GM19025 (cell line): ENCODE measurements around the gene TMEM269.
"Not testable (repeated sequence)": the region's sequence is repeated elsewhere in the genome, so short reads cannot be mapped to it uniquely, and the experiment has no call there.

Experiments used
- ATAC-seq: cut with Tn5 transposase; IDR thresholded peaks from one replicate; pipeline ENCODE4 v1.9.1; 2021; ENCODE audit warnings: mild to moderate bottlenecking, low read depth, moderate library complexity; ENCODE audit not compliant: unreplicated experiment

Gene TMEM269

DNA sequence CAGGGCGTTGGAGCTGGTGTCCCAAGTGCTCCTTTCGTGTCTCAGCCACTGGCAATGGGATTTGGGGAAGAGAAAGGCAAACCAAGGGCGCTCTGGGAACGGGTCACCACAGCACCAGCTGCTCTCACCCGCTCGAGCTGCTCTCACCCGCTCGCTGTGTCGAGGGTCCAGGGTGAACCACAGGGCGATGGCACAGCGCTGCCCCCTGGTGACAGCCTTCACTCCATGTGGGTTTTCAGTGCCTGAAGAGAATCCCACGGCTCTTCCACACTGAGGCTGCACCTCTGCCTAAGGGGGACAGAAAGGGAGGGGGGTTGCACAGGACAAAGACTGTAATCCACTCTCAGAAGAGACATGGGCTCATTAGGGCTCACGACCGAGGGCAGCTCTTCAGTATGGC lies 37.7 kb upstream of the TMEM269 start:
- ATAC-seq, result no peak

DNA sequence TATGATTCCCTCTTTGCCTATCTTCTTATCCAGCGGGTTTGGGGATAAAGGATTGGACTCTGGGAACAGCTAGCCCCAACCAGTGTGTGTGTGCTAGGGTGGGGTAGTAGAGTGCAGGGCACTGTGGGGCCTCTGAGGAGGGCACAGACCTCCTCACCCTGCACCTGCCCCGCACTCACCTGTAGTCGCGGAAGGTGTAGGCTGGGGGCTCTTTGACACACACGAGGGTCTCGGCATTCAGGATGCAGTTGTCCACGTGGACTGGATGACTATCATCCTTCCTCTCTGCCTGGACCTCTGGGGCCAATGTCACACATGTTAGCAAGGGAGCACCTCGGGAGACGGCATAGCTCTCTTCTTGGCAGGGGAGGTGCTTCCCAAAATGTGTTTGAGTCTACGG lies 36.8 kb upstream of the TMEM269 start:
- ATAC-seq, result no peak

DNA sequence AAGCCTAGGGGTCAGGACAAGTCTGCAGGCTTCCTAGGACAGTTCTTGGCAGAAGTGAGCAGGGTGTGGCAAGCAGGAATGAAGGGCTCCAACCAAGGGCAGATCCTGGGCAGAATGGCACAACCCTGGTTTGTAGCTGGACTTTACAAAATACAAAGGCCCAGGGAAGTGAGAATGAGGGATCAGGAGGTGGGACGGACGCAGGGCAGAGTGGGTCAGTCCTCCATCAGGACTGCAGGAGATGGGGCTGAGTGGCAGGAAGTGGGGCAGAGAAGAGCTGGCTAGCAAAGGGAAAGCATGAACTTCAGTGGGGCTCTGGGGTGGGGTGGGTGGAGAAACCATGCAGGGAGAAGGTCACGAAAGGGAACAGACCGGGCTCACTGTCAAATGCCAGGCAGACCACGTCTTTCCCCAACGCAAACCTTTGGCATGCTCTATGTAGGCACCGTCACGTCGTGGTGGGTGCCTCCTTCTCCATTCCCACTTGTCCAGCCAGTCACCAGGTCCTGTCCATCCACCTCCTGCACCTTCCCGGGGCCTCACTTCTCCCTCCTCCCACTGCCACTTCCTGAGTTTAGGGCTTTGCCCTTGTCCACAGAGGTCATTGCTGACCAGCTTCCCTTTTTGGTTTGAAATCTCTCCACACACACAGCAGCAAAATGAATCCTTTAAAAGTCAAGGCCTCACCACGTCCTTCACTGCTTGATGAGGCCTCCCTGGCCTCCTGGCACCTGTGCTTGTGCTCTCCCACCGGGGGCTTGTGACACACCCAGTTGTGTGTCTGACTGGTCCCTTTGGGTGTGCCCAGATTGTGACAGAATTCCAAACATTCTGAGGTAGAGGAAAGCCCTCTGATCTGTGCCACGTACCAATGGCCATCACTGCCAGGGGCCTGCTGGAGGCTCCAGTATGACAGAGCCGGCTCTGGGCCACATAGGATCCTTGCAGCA lies 36.1 kb upstream of the TMEM269 start:
- ATAC-seq, result no peak

DNA sequence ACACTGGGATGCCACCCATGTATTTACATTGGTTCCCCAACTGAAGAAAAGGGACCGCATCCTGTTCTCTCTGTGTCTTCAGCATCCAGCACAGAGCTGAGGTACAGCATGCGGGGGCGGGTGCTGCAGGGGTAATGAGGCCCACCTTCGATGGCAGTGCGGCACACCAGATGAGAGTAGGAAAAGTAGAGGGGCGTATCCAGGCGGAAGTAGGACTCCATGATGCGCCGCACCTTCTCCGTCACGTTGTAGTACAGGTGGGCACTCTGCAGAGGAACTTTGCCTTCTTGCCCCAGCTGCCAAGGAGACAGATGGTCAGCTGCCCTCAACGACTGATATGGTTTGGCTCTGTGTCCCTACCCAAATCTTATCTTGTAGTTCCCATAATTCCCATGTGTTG lies 34.8 kb upstream of the TMEM269 start:
- no peak for ATAC-seq

DNA sequence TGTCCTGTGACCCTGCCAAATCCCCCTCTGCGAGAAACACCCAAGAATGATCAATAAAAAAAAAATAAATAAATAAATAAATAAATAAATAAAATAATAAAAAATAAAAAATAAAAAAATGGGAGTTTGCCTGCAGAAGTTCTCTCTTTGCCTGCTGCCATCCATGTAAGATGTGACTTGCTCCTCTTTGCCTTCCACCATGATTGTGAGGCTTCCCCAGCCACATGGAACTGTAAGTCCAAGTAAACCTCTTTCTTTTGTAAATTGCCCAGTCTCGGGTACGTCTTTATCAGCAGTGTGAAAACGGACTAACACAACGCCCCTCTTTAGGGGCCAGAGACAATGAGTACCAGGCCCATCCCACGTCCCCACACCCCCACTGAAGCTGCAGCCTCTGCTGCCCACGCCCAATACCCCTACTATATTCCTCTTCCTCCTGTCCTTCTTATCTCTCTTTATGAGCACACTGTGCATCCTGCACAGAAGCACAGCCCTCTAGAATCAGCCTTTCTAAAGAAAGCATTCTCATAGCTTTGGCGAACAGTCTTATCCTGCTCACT lies 33.2 kb upstream of the TMEM269 start:
- ATAC-seq, result not testable (repeated sequence)

DNA sequence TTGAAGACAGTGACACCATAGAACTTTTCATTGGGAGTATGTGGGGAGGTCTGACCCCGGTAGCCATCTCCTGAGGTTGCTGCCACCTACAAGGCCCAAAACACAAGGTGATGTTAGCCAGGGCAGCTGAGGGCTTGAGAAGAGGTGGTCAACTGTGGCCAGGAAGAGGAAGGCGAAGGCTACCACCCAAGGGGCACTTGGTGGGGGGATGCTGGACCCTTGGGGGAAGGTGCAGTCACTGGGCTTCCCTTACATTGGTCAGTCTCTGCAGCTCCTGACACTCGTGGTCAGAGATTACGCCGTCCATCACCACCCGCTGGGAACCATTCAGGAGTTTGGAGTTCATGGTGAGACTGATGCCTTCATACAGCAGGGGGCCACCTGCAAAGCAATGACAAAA lies 32.5 kb upstream of the TMEM269 start:
- ATAC-seq, result no peak

DNA sequence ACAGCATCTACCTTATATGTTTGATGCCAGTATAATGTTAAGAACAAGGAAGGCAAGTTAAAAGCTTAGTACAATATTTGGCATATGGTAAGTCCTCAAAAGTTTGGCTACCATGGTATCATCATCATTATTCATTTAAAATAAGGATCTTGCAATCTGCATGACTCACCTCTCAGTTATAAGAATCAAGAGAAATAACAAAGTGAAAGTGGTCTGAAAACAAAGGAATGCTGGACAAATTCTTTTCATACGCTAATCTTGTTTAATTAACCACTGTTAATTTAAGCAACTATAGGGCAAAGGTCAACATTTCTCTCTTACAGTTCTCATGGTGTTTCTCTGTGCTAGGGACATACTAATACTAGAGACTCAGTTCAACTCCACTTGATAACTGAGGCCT lies 31.7 kb upstream of the TMEM269 start:
- ATAC-seq, result no peak

DNA sequence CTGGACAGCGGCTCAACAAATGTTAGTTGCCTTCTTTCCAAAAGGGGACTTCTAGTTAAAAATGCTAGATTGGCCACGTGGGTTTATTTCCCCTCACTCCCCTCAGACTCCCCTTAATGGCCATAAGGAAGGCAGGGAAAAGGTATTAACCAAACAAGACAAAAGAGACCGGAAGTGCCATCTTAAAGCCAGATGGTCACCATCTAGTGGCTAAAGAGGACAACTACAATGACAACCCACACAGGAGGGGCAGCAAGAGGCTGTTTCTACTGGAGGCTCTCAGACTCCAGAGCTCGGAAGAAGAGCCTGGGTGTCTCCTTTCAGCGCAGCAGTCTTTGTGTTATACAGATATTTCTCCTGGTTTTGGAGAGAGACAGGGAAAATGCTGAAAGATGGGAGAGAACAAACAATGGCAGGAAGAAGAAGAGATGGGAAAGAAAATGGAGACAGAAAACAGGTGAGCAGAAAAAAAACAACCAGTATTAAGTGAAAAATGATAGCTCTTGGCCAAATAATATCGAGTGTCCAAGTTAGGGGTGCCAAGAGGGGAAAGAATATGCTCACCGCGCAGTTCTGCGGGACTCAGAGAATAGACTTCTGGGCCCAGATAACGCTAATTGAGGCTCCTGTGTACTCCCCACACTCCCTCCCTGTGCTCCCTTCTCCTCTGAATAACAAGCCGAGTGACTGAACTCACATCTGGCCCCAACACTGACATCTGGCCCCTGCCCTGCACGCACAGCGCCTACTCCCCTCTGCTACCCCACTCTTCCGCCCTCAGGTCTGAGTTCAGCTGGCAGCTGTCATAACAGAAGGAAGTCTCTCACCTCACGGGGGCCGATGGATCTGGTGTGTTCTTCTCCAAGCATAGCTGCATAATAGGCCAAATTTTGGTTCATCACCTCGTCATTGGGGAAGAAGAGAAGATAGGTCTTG lies 27.6 kb upstream of the TMEM269 start:
- no peak for ATAC-seq

DNA sequence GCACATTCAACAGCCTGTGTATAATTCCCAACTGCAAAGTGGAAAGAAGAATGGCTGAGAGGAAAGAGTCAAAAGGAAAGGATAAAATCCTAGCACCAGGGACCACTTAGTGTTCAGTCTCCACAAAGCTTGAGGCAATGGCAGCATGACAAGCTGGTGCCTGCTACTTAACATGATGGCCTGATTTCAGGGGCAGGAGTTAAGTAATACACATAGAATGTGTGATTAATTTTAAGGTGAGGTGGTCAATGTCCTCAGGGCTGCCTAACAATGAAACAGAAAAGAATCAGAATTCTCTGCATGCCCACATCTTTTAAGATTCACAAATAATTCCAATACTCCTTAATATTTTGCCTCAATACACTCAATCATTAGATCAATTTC lies 26.9 kb upstream of the TMEM269 start:
- no peak for ATAC-seq

DNA sequence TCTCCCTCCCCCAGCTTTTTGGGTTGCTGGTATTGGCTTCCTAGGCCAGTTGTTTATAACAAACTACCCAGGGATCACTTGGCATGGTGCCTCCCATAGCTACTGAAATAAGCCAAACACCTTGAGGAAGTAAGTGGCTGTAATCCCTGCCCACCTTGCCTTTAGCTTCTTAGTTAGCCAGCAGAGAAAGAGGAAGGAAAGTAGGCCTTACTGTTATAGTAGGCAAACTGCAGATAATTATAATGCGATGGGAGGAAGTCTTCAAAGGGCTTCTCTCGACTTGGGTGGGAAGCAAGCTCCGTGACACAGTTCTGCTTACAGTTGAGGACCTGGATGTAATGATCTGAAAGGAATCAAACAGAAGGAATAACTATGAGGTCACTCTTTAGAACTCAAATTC lies 26.1 kb upstream of the TMEM269 start:
- ATAC-seq, result no peak

DNA sequence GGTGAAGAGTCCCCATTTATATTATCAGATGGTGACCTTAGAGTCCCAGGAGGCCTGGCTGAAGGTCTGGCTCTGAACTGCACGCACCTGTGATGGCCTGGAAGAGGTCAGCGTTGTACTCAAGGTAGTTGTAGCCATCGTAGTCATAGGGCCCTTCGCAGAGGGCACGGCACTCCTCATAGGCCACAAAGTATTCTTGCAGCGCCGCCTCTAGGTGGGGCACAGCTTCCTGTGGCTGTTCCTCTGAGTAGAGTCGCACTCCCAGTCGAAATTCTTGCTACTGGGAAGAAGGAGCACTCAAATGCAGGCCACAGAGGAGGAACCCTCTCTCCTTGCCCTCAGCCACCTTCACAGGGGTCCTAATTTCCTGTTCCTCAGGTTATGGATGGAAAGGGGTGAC lies 25.7 kb upstream of the TMEM269 start:
- no peak for ATAC-seq

DNA sequence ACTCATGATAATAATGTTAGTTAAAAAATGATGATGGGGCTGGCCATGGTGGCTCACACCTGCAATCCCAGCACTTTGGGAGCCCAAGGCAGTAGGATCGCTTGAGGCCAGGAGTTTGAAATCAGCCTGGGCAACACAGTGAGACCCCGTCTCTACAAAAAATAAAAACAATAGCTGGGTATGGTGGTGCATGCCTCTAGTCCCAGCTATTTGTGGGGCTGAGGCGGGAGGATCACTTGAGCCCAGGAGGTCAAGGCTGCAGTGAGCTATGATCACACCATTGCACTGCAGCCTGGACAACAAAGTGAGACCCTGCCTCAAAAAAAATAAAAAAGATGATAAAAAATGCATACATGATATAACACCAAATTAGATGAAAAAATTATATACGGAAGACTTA lies 23.2 kb upstream of the TMEM269 start:
- no peak for ATAC-seq

DNA sequence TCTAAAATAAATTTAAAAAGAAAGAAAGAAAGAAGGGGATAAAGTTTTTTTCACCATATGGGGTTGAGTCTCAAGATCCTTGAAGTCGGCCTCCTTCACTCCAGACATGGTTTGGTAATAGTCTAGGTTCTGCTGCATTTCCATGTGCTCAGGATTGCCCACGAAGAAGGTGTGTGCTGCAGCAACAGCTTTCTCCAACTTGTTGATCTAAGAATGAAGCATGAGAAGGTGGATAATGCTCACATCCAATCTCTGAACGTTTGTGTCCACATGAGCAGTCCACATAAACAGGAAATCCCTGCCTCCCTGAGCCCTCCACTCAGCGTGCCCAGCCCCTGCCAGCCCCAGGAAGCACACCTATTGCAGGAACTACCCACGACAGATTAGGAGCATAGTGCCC lies 22.5 kb upstream of the TMEM269 start:
- ATAC-seq, result no peak

DNA sequence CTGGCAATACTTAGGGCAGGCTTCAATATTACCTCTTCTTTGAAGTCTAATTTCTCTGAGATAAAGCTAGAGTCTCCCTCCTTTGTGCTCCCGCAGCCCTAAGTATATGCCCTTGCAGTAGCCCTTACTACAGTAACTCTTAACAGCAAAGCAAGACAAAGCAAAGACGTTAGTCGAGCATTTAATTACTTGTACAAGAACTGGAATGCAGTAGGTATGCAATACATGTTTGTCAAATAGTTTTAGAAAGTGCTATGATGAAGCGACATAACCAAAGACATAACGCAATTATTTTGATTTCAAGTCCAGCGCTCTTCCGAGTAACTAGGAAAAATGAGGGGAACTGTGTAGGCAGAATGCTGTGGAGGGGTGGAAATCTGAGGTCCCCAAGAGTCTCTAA lies 19.5 kb upstream of the TMEM269 start:
- ATAC-seq, result no peak

DNA sequence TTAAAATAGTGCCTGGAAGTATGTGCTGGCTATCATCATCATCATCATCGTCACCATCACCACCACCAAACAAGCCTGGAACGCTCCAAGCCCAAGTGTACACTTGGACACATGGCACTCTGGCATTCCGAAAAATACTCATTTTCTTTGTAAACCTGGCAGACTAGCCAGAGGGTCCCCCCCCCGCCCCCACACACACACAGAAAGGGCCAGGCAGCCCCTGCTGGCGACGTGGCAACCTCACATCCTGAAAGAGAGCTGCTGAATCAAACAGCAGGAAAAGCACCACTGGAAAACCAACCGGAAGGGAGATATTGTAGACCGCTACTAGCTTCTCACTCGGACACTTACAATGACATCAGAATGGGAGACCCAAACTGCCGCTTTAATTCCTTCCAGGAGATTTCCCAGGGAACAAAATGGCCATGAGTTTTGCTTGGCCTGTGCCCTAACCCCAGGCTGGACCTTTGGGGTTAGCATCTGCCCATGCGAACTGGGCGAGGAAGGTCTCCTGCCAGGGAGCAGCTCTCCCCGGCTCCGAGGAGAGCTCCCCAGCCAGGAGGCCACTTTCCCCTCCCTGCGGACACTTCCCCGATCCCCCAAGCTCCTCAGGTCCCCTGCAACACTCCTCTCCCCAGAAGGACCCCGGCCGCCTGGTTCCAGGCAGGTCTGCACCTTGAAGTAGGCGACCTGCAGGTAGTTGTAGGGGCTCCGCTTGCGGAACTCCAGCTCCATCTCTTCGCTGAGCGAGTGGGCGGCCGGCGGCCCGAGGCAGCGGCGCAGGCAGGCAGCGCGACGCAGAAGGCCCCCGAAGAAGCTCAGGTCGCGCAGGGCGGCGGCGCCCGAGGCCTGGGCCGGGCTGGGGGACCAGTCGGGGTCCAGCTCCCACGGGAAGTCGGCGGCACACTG lies 18.7 kb upstream of the TMEM269 start:
- ATAC-seq, result peak; percentile 16

DNA sequence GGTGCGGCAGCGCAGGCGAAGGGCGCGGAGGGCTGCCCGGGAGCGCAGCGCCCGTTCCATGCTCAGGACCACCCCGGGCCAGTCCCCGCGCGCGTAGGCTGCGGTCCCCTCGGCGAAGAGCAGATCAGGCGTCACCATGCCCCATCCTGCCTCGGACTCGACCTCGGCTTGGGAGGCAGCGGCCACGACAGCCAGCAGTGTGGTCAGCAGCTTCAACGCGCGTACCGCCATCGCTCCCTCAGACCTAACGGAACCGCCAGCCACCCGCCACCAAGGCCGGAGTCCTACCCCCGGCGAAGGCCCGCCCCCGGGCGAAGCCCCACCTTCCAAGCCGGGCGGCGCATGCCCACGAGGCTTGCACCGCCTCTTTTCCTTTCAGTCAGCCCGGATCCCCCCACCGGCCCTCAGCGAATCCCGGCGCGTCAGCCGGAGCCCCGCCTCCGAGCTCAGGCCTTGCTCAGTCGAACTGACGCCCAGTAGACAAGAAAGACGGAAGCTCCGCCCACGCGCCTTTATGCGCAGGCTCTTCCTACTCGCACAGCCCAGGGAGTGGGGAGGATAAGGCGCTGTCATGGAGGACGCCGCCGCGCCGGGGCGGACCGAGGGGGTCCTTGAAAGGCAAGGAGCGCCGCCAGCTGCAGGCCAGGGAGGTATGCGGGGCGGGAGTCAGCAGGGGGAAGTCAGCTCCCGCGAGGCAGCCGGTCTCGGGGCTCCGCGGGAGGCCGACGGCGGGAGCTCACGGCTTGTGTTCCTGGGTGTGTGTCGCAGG lies 17.9 kb upstream of the TMEM269 start, which contains the start of the genes C1orf50 and P3H1:
C1orf50 (plus strand) TSS at position 509 of the 769 bp plus-strand sequence; CDS start at position 572, 63 bp downstream.
P3H1 (minus strand) TSS at position 288 of the 769 bp plus-strand sequence; CDS start at position 231, 57 bp downstream.
- peak; percentile 91 for ATAC-seq

DNA sequence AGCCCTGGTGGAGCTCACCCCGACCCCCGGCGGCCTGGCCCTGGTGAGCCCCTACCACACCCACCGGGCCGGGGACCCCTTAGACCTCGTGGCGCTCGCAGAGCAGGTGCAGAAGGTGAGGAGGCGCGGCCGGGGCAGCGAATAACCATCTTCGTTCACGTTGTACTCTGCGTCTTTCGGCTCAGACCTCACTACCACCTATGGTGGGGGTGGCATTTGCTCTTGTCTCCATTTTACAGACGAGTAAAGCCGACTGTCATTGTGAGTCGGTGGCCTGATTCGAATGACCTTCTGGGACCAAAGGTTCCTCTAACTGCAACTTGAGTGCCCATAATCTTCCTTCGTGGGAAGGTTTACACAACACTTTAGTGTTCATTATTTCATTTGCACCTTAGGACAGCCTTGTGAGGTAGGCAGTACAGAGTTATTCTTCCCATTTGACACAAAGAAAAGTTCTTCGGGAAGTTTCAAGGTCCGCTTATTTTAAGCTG lies 17.2 kb upstream of the TMEM269 start:
- ATAC-seq, result peak; percentile 18

DNA sequence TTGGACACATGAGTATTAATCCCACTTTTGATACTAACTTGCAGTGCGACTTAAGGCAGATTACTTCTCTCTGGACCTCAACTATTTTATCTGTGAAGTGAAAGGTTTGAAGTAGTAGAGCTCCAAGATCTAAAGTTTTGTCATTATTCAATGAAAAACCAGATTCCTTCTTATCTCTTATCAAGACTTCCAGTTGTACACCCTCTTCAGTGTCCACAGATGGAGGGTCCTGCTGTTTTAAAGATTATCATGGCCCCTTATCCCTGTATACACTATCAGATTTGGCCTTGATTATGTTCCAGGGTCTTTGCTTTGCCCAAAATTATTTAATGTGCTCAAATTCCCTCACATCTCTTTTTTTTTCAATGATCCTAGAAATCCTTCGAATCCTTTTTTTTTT lies 16.6 kb upstream of the TMEM269 start:
- no peak for ATAC-seq

DNA sequence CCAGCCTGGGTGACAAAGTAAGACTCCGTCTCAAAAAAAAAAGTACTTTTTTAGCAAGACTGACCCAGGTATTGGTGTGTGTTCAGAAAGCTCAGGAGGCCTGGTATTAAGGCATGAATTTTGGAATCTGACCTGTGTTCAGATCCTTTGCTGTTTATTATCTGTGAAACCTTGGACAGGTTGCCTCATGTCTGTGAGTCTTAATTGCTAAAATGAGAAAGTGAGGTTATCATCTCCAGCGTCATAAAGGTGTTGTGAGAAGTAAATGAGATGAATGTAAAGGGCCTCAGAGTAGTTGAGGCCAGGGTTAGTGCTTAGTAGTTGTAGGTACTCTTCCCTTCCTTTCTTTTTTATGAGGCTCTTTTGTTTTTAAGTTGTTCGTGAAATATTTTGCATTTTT lies 15.0 kb upstream of the TMEM269 start:
- ATAC-seq, result no peak
